Renal cortical epithelial cell (primary cell): ENCODE data around the gene TRPC4AP. TPM values are rescaled to one million over a fixed set of nuclear protein-coding genes. Genes with fewer than 3 reads are reported as not detected.

ENCODE experiments used
- DNase-seq: peaks from one replicate; pipeline ENCODE4 v3.0.0-alpha.2; 2011; ENCODE audit warnings: low read depth
- total RNA-seq: library from RNA; depleted of rRNA; stranded (reverse); fragments of >200 nt; gene quantifications from 2 replicates; pipeline ENCODE4 v1.2.3, GENCODE V29; 2014

Gene TRPC4AP
- total RNA-seq, 1 donor from 2014 or later: 93.3 TPM

- no peak for DNase-seq
Measured at GRCh38 chr20:35001596-35002362, 90.8 kb downstream of the TRPC4AP start.

GRCh38 chr20:35000922-35001595 lies 91.5 kb downstream of the TRPC4AP start:
- DNase-seq: no peak

DNA sequence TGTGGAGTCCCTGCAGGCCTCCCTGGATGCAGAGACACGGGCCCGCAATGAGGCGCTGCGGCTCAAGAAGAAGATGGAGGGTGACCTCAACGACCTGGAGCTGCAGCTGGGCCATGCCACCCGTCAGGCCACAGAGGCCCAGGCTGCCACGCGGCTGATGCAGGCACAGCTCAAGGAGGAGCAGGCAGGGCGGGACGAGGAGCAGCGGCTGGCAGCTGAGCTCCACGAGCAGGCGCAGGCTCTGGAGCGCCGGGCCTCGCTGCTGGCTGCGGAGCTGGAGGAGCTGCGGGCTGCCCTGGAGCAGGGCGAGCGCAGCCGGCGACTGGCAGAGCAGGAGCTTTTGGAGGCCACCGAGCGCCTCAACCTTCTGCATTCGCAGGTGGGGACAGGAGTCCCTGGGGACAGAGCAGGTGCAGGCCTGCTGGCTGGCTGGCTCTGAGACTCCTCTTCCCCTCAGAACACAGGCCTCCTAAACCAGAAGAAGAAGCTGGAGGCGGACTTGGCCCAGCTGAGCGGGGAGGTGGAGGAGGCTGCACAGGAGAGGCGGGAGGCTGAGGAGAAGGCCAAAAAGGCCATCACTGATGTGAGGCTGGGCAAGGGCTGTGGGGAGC lies 92.2 kb downstream of the TRPC4AP start:
- DNase-seq: no peak

DNA sequence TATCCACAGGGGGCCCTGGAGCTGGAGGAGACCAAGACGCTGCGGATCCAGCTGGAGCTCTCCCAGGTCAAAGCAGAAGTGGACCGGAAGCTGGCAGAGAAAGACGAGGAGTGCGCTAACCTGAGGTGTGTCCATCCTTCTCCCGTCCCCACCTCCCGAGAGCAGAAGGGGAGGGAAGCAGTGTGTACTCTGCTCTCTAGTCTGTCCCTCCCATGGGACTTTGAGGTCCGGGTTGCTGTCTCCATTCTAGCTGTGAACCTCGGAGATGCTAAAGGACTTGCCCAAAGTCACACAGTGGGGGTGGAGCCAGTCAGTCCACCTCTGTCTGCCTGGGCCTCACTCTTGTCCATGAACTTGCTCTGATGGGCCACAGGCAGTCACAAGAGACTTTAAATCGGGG lies 92.8 kb downstream of the TRPC4AP start:
- no peak for DNase-seq

DNA sequence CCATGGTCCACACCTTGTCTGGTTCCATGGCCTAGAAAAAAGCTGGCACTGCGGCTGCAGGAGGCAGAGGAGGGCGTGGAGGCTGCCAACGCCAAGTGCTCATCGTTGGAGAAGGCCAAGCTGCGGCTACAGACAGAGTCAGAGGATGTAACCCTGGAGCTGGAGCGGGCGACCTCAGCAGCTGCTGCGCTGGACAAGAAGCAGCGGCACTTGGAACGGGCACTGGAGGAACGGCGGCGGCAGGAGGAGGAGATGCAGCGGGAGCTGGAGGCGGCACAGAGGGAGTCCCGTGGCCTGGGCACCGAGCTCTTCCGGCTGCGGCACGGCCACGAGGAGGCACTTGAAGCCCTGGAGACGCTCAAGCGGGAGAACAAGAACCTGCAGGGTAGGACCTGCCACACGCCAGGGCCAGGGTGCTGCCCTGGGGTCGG lies 93.6 kb downstream of the TRPC4AP start:
- no peak for DNase-seq

- no peak for DNase-seq
Measured at GRCh38 chr20:34998331-34998950, 94.2 kb downstream of the TRPC4AP start.

DNA sequence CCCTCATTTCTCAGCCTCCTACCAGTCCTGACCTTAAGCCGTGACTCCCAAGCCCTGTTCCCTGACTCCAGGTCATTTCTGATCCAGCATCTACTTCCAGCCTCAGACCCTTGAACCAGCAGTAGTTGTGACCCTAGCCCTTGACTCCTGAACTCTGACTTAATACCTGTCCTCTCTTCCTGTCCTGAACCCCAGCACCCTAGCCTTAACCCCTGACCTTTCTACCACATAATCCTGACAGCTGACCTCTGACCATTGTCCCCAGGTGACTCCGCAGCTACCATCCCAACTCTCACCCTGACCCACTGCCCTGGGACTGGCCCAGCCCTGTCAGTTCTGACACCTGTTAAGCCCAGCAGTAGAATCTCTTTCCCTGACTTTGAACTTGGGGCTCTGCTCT lies 94.8 kb downstream of the TRPC4AP start:
- DNase-seq: no peak

DNA sequence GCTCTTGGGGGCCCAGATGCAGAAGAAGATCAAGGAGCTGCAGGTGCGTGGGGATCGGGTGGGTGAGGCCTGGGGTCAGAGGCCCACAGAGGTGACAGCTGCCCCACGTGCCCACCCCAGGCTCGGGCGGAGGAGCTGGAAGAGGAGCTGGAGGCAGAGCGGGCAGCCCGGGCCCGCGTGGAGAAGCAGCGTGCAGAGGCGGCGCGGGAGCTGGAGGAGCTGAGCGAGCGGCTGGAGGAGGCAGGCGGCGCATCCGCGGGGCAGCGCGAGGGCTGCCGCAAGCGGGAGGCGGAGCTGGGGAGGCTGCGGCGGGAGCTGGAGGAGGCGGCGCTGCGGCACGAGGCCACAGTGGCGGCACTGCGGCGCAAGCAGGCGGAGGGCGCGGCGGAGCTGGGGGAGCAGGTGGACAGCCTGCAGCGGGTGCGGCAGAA lies 95.5 kb downstream of the TRPC4AP start:
- DNase-seq: no peak

- no peak for DNase-seq
Measured at GRCh38 chr20:34996243-34997028, 96.2 kb downstream of the TRPC4AP start.

DNA sequence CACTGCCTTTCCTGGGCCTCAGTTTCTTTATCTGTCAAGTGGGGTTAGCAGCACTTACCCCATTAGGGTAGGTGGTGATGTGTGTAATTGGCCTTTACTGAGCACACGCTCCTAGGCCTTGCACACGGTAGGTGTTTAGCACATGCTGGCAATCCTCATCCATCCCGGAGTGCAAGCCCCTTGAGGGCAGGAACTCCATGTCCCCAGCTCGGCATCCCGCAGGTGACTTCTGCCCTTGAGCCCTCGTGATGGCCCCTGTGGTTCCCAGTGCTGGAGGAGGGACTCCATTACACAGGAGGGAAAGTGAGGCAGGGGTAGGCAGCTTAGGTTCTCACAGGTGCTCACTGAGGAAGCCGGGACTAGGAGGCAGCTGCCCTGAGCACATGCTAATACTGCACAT lies 96.9 kb downstream of the TRPC4AP start:
- no peak for DNase-seq

DNA sequence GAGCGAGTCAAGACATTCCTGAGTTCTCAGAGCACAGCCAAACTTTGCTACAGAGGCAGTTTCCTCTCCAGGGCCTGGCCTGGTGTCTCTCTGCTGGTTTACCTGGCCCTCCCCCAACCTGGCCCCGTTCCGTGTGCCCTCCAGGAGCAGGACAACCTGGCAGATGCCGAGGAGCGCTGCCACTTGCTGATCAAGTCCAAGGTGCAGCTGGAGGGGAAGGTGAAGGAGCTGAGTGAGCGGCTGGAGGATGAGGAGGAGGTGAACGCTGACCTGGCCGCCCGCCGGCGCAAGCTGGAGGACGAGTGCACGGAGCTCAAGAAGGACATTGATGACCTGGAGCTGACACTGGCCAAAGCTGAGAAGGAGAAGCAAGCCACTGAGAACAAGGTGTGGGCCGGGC lies 97.4 kb downstream of the TRPC4AP start:
- DNase-seq: no peak

- DNase-seq: no peak
Measured at GRCh38 chr20:34994509-34995131, 98.0 kb downstream of the TRPC4AP start.

GRCh38 chr20:34993941-34994508 lies 98.6 kb downstream of the TRPC4AP start:
- DNase-seq: no peak

DNA sequence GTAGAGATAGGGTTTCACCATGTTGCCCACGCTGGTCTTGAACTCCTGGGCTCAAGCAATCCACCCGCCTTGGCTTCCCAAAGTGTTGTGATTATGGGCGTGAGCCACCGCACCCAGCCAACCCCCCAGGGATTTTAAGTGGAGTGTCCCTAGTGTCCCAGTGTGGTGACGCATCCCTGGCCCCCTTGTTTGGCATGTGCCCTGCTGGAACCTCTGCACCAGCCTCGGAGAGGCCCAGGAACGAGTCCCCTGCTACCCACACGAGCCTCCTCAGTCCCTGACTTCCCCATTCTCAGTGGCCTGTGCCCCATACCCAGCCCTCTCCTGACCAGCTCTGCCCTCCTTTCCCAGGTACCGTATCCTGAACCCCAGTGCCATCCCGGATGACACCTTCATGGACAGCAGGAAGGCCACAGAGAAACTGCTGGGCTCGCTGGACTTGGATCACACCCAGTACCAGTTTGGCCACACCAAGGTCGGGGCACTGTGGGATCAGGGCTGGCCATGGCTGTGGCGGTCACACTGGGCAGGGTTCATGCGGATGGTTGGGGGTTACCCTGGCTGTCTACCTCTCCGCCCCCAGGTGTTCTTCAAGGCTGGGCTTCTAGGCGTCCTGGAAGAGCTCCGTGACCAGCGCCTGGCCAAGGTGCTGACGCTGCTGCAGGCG lies 99.7 kb downstream of the TRPC4AP start:
- DNase-seq: no peak

GRCh38 chr20:34990661-34991214 lies 101.9 kb downstream of the TRPC4AP start:
- no peak for DNase-seq

DNA sequence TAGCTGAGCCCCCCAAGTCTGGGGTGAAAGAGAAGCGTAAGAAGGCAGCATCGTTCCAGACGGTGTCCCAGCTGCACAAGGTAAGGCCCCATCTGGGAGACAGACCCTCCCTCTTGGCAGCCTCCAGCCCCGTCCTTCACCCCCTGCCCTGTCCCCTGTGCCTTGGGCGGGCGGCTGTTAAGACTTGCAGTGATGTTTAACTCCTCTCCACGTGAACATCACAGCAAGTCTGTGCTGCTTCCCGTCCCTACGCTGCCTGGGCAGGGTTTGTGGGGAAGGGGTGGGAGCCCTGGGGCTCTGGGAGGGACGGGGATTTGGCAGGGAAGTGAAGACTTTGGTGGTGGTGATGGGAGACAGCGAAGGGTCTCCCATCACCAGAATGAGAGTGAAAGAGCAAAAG lies 102.4 kb downstream of the TRPC4AP start:
- no peak for DNase-seq

DNA sequence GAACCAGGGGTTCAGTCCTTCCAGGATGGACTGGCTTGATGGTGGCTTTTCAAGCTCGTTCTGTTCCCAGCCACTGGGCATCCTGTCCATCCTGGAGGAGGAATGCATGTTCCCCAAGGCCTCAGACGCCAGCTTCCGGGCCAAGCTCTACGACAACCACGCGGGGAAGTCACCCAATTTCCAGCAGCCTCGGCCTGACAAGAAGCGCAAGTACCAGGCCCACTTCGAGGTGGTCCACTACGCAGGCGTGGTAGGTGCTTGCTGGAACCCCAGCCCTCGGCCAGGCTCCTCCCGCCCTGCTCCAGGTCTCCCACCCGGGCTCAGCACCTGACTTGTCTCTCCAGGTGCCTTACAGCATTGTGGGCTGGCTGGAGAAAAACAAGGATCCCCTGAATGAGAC lies 102.9 kb downstream of the TRPC4AP start:
- DNase-seq: no peak

DNA sequence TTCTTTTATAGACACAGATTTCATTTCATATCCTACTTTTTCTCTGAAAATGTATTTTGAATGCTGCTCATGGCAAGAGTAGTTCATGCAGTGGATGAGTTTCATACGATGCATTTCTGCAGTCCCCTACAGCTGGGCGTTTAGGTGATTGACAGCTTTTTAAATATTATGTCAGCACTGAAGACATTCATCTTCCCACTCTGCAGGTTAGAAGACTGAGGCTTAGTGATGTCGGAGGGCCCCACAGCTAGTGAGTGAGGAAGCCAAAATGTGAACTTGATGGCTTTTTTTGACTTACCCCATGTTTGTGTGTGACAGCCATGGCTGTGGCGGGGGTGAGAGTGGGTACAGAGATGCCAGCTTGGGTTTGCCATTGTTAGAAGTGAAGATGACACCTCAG lies 103.5 kb downstream of the TRPC4AP start:
- no peak for DNase-seq

GRCh38 chr20:34988191-34988540 lies 104.4 kb downstream of the TRPC4AP start:
- DNase-seq: no peak
